RWPE2 (cell line): Measurements from ENCODE around the gene QSOX1.

Experiments used
- ATAC-seq: fragments of 200-7000 bp; cut with Tn5 transposase; 3 replicates; pipeline ENCODE4 v1.9.1; 2021; ENCODE audit warnings: low read depth
- DNase-seq: peaks from one replicate; pipeline ENCODE4 v3.0.0-alpha.2; 2020; ENCODE audit warnings: low spot score
- H3K27ac ChIP-seq: fragments of 450-650 bp; 2 replicates; pipeline ENCODE4 v1.5.1; 2017; ENCODE audit warnings: mild to moderate bottlenecking; ENCODE audit not compliant: poor library complexity, severe bottlenecking
- H3K27me3 ChIP-seq: fragments of 250-450 bp; sonication (Bioruptor Pico); 2 replicates; pipeline ENCODE4 v1.5.1; 2021; ENCODE audit warnings: mild to moderate bottlenecking, moderate library complexity; ENCODE audit not compliant: insufficient read depth, poor library complexity, severe bottlenecking
- H3K36me3 ChIP-seq: fragments of 250-450 bp; sonication (Bioruptor Pico); 2 replicates; pipeline ENCODE4 v1.5.1; 2020; ENCODE audit warnings: low read depth, mild to moderate bottlenecking, moderate library complexity
- H3K4me1 ChIP-seq: fragments of 250-450 bp; sonication (Bioruptor Pico); 2 replicates; pipeline ENCODE4 v1.5.1; 2021; ENCODE audit warnings: mild to moderate bottlenecking, moderate library complexity; ENCODE audit not compliant: insufficient read depth, poor library complexity, severe bottlenecking
- H3K4me3 ChIP-seq: fragments of 250-450 bp; sonication (Bioruptor Pico); 2 replicates; pipeline ENCODE4 v1.5.1; 2021; ENCODE audit warnings: mild to moderate bottlenecking, moderate library complexity; ENCODE audit not compliant: severe bottlenecking
- H3K9me3 ChIP-seq: fragments of 250-450 bp; sonication (Bioruptor Pico); 2 replicates; pipeline ENCODE4 v1.5.1; 2021; ENCODE audit warnings: mild to moderate bottlenecking, moderate library complexity; ENCODE audit not compliant: severe bottlenecking
- CTCF ChIP-seq: fragments of 450-650 bp; IDR thresholded peaks from one replicate; pipeline ENCODE4 v1.5.1; 2017; ENCODE audit warnings: mild to moderate bottlenecking, moderate library complexity; ENCODE audit not compliant: poor library complexity, severe bottlenecking

The QSOX1 gene

GRCh38 chr1:180233191-180234011, 78.7 kb downstream of the QSOX1 start:
- Histone ChIP-seq H3K9me3 (no peaks in the 10 kb centered on the region), H3K4me3 (no peak overlapping the region), H3K4me1 (no peaks in the 10 kb centered on the region), H3K36me3 (no peaks in the 10 kb centered on the region), H3K27ac (no peak overlapping the region), H3K27me3 (peaks cover 94% of the 10 kb centered on the region)
- TF ChIP-seq CTCF, result no peak
- DNase-seq, result no peak
- ATAC-seq, result no peak

- H3K27ac ChIP-seq, result no peak overlapping the region
- no peaks in the 10 kb centered on the region for H3K9me3 ChIP-seq
These were observed 79.9 kb downstream of the QSOX1 start for GRCh38 chr1:180234369-180235076.

DNA sequence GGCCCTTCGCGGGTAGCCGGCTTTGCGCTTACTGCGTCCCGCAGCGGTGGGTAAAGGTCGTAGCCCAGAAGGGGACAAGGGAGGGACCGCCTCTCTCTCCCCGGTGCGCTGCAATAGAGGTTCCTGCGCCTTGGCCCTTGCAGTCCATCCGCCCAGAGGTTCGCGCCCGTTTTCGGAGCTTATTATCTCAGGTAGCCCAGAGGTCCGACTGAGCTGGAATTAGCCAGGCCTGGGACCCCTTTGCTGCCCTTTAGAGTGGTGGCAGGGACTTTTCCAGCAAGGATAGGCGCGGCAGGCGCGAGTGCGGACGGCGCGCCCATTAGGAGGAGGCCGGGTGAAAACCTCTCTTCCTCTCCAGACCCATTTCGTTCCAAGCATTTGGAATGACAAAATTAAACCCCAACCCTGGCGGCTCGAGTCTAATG, 80.4 kb downstream of the QSOX1 start:
- no peak for DNase-seq
- Histone ChIP-seq H3K4me3 (no peak overlapping the region), H3K4me1 (no peaks in the 10 kb centered on the region), H3K9me3 (no peaks in the 10 kb centered on the region), H3K27ac (no peak overlapping the region), H3K27me3 (peaks cover 98% of the 10 kb centered on the region), H3K36me3 (no peaks in the 10 kb centered on the region)
- TF ChIP-seq CTCF, result no peak
- no peak for ATAC-seq

More at GRCh38 chr1:180234369-180235076, 79.9 kb downstream of the QSOX1 start:
- DNase-seq (no peak), ATAC-seq (no peak; the same call in 2 of the 3 replicates)
- Histone ChIP-seq H3K4me1 (no peaks in the 10 kb centered on the region), H3K27me3 (peaks cover 94% of the 10 kb centered on the region), H3K36me3 (no peaks in the 10 kb centered on the region), H3K4me3 (no peak overlapping the region)
- no peak for TF ChIP-seq CTCF

- H3K4me1 ChIP-seq, result no peaks in the 10 kb centered on the region
- TF ChIP-seq CTCF, result no peak
- H3K27ac ChIP-seq, result no peak overlapping the region
- no peak overlapping the region for H3K4me3 ChIP-seq
- DNase-seq (no peak), ATAC-seq (no peak)
- no peaks in the 10 kb centered on the region for H3K9me3 ChIP-seq
- no peaks in the 10 kb centered on the region for H3K36me3 ChIP-seq
- H3K27me3 ChIP-seq, result peaks cover 99% of the 10 kb centered on the region
These were observed 81.0 kb downstream of the QSOX1 start for GRCh38 chr1:180235502-180236239.
